ENCODE measurements around the gene PRKRA.

PRKRA gene
- 47.9 to 60.7 (median 55.0) reads per million in 9 experiments for total RNA-seq

DNA sequence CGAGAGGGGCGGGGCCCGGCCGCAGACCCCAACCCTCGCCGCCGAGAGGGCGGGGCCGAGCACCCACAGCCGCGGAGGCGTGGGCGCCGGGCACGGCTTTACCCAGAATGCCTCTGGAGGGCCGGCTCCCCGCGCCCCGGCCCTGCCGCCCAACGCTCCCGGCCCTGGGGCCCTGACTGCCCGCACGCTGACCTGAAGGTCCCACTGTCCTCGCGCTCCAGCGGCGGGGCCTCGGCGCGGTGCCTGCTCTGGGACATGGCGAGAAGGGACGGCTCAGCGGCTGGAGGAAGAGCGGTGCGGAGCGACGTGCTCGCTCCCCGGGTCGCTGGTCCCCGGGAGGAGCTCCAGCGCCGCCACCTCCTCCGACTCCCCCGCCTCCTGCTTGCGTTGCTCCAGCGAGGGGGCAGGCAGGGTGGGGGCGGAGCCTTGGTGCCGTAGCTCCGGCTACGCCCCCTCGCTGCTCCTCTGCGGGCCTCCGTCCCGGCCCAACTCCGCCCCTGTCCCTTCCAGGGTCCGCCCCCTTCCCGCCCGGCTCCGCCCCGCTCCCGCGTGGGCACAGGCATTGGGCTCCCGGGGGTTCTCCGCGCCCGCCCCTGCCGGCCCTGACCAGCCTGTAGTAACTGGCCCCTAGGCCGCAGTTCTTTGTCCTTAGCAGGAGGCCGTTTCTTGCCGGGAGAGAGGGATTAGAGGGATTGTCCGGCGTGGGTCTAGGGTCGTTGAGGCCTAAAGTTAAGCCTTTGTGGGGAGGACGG, at the start of gene PRKRA, which contains the start of gene PJVK:
TSS of gene PRKRA (minus strand) at position 402 of the 752 bp plus-strand sequence. CDS start at position 257, 145 bp downstream.
TSS of gene PJVK (plus strand) at position 605 of the 752 bp plus-strand sequence. CDS start 2,032 bp downstream, outside the sequence.
- peak; percentile 83 for ATAC-seq (replicated peaks)
- Mint-ChIP-seq H3K4me3 (peak within 1 kb of the TSS; percentile 87 to 89), H3K27me3 (no peaks in the 10 kb centered on the region), H3K36me3 (ENCODE audit: insufficient read depth) (peaks cover 36% of the 10 kb centered on the region), H3K9me3 (no peaks in the 10 kb centered on the region), H3K4me1 (ENCODE audit: low read depth in 2 of 2) (peaks cover 13 to 24% of the 10 kb centered on the region in 2 donors), H3K27ac (peak within 1 kb of the TSS; percentile 91 to 92)
- peak; percentile 93 to 95 (median 93) for DNase-seq

DNA sequence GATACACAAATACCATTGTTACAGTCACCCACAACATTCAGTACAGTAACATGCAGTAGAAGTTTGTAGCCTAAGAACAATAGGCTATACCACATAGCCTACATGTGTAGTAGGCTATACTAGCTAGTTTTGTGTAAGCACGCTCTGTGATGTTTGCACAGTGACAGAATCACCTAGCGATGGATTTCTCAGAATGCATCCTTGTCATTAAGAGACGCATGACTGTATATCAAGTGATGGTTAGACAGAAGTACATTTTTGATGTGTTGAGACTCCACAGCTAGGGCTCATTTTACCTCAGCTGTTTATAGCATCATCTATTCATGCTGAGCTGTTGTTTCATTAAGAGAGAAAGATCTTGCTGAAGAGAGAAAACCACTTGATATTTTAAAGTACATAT, 48.7 kb upstream of the PRKRA start:
- no peak overlapping the region for H3K4me3 Mint-ChIP-seq
- H3K27me3 Mint-ChIP-seq, result no peaks in the 10 kb centered on the region
- DNase-seq, result no peak
- no peaks in the 10 kb centered on the region for H3K9me3 Mint-ChIP-seq
- H3K36me3 Mint-ChIP-seq (ENCODE audit: insufficient read depth), result peaks cover 79% of the 10 kb centered on the region
- H3K4me1 Mint-ChIP-seq (ENCODE audit: low read depth in 2 of 2), result peaks cover 0 to 1% of the 10 kb centered on the region in 2 donors
- ATAC-seq (replicated peaks), result no peak
- H3K27ac Mint-ChIP-seq, result no peak overlapping the region

DNA sequence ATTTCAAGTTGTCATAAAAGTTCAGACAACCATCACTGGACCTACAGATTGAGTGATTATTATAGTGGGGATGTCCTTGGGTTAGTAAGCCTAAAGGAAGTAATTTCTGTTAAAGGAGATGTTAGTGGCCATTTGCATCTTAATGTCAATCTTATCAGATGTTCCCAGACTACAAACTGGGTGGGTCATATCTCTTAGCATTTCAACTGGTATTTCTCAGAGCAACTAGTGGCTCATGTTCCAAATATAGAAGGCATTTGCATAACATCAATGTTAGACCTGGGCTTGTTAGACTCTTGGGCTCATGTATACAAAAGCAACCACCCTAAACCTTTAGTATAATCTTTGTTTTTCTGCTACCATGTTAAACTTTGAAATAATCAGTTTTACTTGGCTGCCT, 47.2 kb upstream of the PRKRA start:
- H3K36me3 Mint-ChIP-seq (ENCODE audit: insufficient read depth), result peaks cover 83% of the 10 kb centered on the region
- H3K4me1 Mint-ChIP-seq (ENCODE audit: low read depth in 2 of 2), result peaks cover 0 to 1% of the 10 kb centered on the region in 2 donors
- no peak overlapping the region for H3K27ac Mint-ChIP-seq
- no peaks in the 10 kb centered on the region for H3K27me3 Mint-ChIP-seq
- ATAC-seq (replicated peaks) (no peak), DNase-seq (no peak)
- H3K4me3 Mint-ChIP-seq, result no peak overlapping the region
- no peaks in the 10 kb centered on the region for H3K9me3 Mint-ChIP-seq

DNA sequence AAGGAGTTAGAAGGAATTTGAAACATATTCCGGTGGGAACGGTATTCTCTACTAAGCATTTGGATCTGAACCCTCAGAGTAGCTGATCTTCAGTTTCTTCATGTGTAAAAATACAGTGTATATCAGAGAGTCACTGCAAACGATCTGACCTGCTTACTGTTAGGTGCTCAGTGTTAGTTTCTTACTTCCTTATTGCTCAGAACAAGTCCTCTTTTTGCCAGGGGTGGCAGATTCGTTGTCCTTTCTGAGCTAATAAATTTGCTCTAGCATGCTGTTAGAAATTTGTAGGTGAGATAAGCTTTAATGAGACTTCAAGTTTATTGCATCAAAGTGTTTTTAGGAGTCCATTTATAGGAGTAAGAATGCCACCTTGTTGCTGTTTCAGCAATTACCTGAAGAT, 45.1 kb upstream of the PRKRA start:
- H3K27ac Mint-ChIP-seq, result peak overlapping the region in 1 of 2 donors; percentile 39

DNA sequence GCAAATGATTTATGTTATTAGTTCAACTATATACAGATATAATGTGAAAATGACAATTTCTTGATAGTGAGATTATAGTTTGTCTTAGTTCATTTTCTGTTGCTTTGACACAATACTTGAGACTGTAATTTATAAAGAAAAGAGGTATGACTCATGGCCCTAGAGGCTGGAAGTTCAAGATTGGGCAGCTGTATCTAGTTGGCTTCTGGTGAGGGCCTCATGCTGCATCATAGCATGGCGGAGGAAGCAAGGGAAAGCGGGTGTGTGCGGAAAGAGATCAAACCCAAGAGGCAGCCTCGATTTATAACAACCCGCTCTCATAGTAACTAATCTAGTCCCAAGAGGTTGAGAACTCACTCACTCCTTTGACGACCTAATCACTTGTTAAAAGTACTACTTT, 40.6 kb upstream of the PRKRA start:
- Mint-ChIP-seq H3K9me3 (no peaks in the 10 kb centered on the region), H3K27me3 (no peaks in the 10 kb centered on the region), H3K27ac (peak overlapping the region in 1 of 2 donors; percentile 56), H3K4me1 (ENCODE audit: low read depth in 2 of 2) (peaks cover 15 to 24% of the 10 kb centered on the region in 2 donors), H3K36me3 (ENCODE audit: insufficient read depth) (peaks cover 77% of the 10 kb centered on the region), H3K4me3 (no peak overlapping the region)
- no peak for ATAC-seq (replicated peaks)
- no peak for DNase-seq

More for the DNA sequence above, 45.1 kb upstream of the PRKRA start:
- H3K4me1 Mint-ChIP-seq (ENCODE audit: low read depth in 2 of 2), result peaks cover 0 to 1% of the 10 kb centered on the region in 2 donors
- no peaks in the 10 kb centered on the region for H3K9me3 Mint-ChIP-seq
- H3K4me3 Mint-ChIP-seq, result no peak overlapping the region
- H3K36me3 Mint-ChIP-seq (ENCODE audit: insufficient read depth), result peaks cover 71% of the 10 kb centered on the region
- no peak for DNase-seq
- no peak for ATAC-seq (replicated peaks)
- H3K27me3 Mint-ChIP-seq, result no peaks in the 10 kb centered on the region

DNA sequence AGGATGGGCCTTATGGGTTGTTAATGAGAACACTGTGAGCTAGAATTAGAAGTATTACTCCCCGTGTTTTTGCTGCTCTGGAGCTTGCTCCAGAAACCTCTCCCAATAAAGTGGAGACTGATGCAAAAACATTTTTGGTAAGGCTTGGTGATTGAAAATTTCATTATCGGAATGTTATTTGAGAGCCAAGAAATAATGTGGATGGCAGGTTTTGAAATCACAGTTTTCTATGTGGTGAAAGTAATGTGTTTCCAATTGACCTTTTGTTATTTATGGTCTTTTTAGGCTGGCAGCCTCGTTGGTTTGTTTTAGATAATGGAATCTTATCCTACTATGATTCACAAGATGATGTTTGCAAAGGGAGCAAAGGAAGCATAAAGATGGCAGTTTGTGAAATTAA, 34.4 kb upstream of the PRKRA start:
- Mint-ChIP-seq H3K27me3 (no peaks in the 10 kb centered on the region), H3K4me3 (no peak overlapping the region), H3K4me1 (ENCODE audit: low read depth in 2 of 2) (peaks cover 44 to 58% of the 10 kb centered on the region in 2 donors), H3K9me3 (no peaks in the 10 kb centered on the region), H3K36me3 (ENCODE audit: insufficient read depth) (peaks cover 47% of the 10 kb centered on the region), H3K27ac (peak overlapping the region in 1 of 2 donors; percentile 42)
- DNase-seq (no peak), ATAC-seq (replicated peaks) (no peak)

DNA sequence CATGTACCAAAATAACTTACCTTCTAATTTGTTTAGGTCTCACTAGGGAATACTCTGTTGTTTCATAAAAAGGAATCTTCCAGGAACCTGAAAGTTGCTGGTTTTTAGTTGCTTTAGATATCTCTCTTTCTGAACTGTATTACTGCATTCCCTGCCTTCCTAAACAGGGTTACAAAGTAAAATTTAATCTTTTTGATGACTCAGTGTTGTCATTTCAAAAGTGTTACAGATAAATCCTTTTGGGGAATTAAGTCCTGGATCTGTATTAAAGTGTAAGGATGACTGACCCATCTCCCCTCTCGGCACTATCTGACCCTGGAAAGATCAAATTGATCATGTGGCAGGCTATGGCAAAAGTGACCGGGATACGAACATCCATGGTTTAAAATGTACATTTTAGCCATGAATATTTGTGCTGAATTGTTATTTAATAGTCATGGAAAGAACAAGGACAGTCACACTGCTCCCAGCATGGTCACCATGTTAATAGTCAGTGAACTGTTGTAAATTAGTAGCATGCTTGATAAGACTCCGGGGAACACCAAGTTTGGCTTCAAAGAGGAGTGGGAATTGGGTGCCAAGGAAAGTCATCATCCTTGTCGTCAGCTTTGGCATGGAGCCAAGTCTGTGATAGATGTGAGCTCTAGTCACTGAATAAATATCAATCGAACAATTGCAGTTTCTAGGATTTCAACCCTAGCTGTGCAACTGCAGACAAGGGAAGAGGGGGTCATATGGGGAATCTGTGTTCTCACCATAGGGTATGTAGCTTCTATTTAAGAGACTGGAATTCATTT, 33.5 kb upstream of the PRKRA start:
- Mint-ChIP-seq H3K4me3 (no peak overlapping the region), H3K4me1 (ENCODE audit: low read depth in 2 of 2) (peaks cover 41 to 58% of the 10 kb centered on the region in 2 donors), H3K36me3 (ENCODE audit: insufficient read depth) (peaks cover 38% of the 10 kb centered on the region), H3K9me3 (no peaks in the 10 kb centered on the region), H3K27ac (no peak overlapping the region), H3K27me3 (no peaks in the 10 kb centered on the region)
- ATAC-seq (replicated peaks) (no peak), DNase-seq (no peak)

DNA sequence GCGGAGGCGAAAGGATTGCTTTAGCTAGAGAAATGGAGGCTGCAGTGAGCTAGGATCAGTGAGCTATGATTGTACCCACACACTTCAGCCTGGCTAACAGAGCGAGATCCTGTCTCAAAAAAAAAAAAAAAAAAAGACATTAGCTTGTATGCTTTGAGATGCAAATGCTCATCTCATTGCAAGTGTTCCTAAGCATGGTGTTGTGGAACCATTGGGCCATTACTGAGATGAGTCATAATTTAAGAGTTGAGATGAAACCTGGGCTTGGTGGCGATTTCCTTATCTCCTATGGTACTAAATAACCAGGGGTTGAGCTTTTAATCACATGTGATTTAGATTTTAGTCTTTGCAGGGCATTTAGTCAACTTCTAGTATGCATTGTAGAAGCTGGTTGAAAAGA, 31.5 kb upstream of the PRKRA start:
- no peaks in the 10 kb centered on the region for H3K27me3 Mint-ChIP-seq
- ATAC-seq (replicated peaks), result no peak
- DNase-seq, result no peak
- peaks cover 45 to 56% of the 10 kb centered on the region in 2 donors for H3K4me1 Mint-ChIP-seq (ENCODE audit: low read depth in 2 of 2)
- H3K36me3 Mint-ChIP-seq (ENCODE audit: insufficient read depth), result peaks cover 36% of the 10 kb centered on the region
- peak overlapping the region; percentile 95 to 100 for H3K4me3 Mint-ChIP-seq
- H3K27ac Mint-ChIP-seq, result peak overlapping the region in 1 of 2 donors; percentile 77
- no peaks in the 10 kb centered on the region for H3K9me3 Mint-ChIP-seq

DNA sequence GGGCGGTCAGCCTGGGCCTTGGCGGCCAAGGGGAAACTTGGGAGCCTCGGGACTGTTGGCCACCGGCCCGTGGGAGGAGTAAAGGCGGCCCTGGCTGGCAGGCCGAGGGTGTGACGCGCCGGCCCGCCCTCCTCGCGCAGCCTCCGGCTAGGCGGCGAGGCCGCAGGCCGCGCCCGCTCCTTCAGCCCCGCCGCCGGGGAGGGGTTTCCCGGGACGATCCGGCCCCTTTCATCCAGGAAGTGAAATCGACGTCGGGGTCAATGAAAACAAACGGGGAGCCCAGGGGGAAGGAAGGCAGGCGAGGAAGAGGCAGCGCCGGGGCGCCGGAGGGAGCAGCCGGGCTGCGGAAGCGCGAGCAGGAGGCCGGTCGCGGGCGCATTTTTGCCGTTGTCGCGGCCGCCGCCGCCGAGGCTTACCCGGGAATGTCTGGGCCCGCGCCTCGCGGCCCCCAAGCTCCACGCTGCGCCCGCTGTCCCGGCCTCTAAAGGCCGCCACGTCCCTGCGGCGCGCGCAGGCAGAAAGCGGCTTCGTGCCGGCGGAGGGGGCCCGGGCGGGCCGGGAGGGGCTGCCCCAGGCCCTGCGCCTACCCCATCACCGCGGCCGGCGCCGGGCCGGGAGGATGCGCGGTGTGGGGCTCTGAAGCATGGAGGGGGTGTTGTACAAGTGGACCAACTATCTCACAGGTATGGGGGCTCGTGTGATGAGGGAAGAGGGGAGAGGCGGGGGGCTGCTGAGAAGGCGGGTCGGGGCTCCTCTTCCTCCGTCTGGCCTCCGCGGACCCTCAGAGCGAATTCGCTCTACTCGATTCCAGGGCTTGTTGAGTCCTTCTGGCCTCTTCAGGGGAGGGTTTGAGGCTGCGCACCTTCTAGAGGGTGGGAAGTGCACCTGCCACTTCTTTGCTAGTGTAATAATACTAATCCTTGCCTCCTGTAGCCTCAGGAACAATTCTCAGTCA, 29.5 kb upstream of the PRKRA start, which contains the start of gene PLEKHA3:
TSS of gene PLEKHA3 (plus strand) at position 231 of the 955 bp plus-strand sequence. CDS start at position 644, 413 bp downstream.
- ATAC-seq (replicated peaks), result peak; percentile 58
- Mint-ChIP-seq H3K4me1 (ENCODE audit: low read depth in 2 of 2) (peaks cover 43 to 45% of the 10 kb centered on the region in 2 donors), H3K27me3 (no peaks in the 10 kb centered on the region), H3K36me3 (ENCODE audit: insufficient read depth) (peaks cover 24% of the 10 kb centered on the region), H3K9me3 (no peaks in the 10 kb centered on the region), H3K4me3 (peak within 1 kb of the TSS; percentile 95 to 100), H3K27ac (peak within 1 kb of the TSS; percentile 98 to 99)
- peak; percentile 70 to 75 (median 71) for DNase-seq

DNA sequence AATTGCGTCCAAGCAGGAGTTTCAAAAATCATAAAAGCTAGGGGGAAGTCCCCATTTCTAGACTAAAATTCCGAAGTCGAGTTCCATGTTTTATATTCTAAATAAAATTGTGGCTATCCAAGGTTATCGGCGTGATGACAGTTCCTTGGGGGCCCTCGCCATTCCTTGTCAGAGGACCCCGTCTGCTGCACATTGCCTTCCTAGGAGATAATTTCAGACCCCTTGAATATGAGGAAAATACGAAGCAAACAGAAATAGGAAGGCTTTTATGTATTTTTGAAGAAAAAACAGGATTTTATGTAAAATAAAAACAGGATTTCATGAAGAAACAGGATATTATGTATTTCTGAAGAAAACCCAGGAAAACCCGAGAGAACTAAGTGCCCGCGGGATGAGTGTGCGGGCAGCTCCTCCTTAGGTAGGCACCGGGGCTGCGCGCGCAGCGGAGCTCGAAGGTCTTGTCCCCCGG, 28.8 kb upstream of the PRKRA start:
- Mint-ChIP-seq H3K36me3 (ENCODE audit: insufficient read depth) (peaks cover 23% of the 10 kb centered on the region), H3K27me3 (no peaks in the 10 kb centered on the region), H3K9me3 (no peaks in the 10 kb centered on the region), H3K4me1 (ENCODE audit: low read depth in 2 of 2) (peaks cover 39 to 44% of the 10 kb centered on the region in 2 donors), H3K27ac (peak overlapping the region; percentile 98 to 99), H3K4me3 (peak overlapping the region; percentile 95 to 100)
- no peak for ATAC-seq (replicated peaks)
- DNase-seq, result no peak

DNA sequence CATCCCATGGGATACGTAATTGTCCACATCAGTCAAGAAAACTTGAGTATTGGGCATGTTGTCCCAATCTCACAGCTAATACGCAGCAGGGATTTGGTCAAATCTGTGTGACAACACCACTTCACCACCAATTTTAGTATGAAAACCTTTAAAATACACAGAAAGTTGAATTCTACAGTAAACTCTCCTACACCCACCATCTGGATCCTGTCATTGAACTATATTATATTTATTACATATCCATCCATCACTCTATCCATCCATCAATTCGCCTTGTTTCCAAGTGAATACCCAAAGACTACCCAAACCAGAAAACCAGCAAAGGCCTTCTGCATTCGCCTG, 28.3 kb upstream of the PRKRA start:
- Mint-ChIP-seq H3K4me1 (ENCODE audit: low read depth in 2 of 2) (peaks cover 35 to 40% of the 10 kb centered on the region in 2 donors), H3K9me3 (no peaks in the 10 kb centered on the region), H3K36me3 (ENCODE audit: insufficient read depth) (peaks cover 19% of the 10 kb centered on the region), H3K27ac (peak overlapping the region; percentile 98 to 99), H3K4me3 (peak overlapping the region; percentile 95 to 100), H3K27me3 (no peaks in the 10 kb centered on the region)
- DNase-seq (no peak), ATAC-seq (replicated peaks) (no peak)

DNA sequence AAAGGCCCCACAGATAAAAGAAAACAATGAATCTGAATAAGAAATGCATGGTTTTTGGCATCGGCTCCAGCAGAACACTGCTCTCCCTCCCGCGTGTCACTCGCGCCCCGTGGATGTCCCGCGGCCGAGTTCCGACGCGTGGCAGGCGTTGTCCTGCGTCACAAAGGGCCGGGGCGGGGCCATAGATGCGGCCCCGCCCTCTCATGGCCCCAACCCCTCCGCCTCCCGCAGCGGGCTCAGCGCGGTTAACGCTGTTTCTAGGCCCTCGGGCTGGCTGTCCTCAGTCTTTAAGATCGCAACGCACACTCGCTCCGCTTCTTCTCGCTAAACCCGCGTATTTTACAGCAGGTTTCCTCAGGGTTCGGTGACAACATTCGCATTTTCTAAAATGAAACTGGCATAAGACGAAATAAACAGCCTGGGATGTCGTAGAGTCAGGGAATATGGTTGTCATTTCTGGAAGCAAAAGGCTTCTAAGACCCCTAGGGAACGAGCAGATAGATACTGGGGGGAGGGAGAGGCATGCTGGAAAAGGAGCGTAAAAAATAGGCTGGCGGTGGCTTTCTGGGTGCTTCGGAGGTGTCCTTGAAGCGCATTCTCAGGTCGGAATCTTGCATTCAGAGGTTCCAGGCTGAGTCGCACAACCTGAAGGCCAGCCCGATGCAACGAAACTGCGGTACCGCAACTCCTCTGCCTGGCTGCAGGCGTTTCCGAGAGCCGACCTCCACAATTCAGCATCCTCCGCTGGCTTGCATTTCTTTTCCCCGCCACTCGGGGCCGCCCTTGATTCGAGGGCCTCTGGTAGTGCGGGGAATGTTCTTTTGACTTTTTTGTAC, 27.7 kb upstream of the PRKRA start, which contains the start of gene FKBP7:
TSS of gene FKBP7 (minus strand) at position 162 of the 836 bp plus-strand sequence. CDS start at position 61, 101 bp downstream.
- H3K27me3 Mint-ChIP-seq, result no peaks in the 10 kb centered on the region
- peak; percentile 83 for ATAC-seq (replicated peaks)
- peak within 1 kb of the TSS; percentile 95 to 100 for H3K4me3 Mint-ChIP-seq
- H3K4me1 Mint-ChIP-seq (ENCODE audit: low read depth in 2 of 2), result peaks cover 35 to 40% of the 10 kb centered on the region in 2 donors
- peaks cover 19% of the 10 kb centered on the region for H3K36me3 Mint-ChIP-seq (ENCODE audit: insufficient read depth)
- no peaks in the 10 kb centered on the region for H3K9me3 Mint-ChIP-seq
- peak within 1 kb of the TSS; percentile 98 to 99 for H3K27ac Mint-ChIP-seq
- peak; percentile 78 to 85 (median 79) for DNase-seq
